SK-N-SH (cell line): Measurements from ENCODE around the gene PPIF. TPM values are rescaled to one million over a fixed set of nuclear protein-coding genes. Genes with fewer than 3 reads are reported as not detected.

Experiments
- CTCF ChIA-PET: fragments of 300-600, 350-600 bp; formaldehyde crosslinking; extraction: SDS; loops from one replicate; lab custom pipeline; 2021; lab: Yijun Ruan, JAX
- POLR2A ChIA-PET: fragments of 350-600 bp; sonication (Branson Sonifier 250); formaldehyde crosslinking; extraction: SDS; loops from one replicate; lab custom pipeline; 2020; ENCODE audit warnings: antibody characterized with exemption, inconsistent platforms; lab: Yijun Ruan, JAX
- DNase-seq: peaks from one replicate; pipeline ENCODE4 v3.0.0; 2012
- H2AFZ ChIP-seq: fragments of 200-600 bp; sonication (generic); 2 replicates; pipeline ENCODE4 v1.8.1; 2016; ENCODE audit warnings: antibody characterized with exemption, mild to moderate bottlenecking, low read depth
- H3F3A ChIP-seq: fragments of 200-600 bp; sonication (generic); replicated peaks from 2 replicates; pipeline ENCODE3; 2016; ENCODE audit warnings: antibody characterized with exemption, mild to moderate bottlenecking; ENCODE audit not compliant: insufficient read depth
- H3K27ac ChIP-seq, 2 experiments: fragments of 200-500 bp in 1 of 2; fragments of 200-600 bp in 1 of 2; sonication (Bioruptor generic) in 1 of 2; sonication (generic), shearing (Covaris generic) in 1 of 2; 2 replicates each; pipeline versions ENCODE4 v1.5.1 to v1.6.1; 2014 to 2016; ENCODE audit warnings: low read depth in 2 of 2, inconsistent platforms in 1 of 2, low read length in 1 of 2, mild to moderate bottlenecking in 1 of 2, mixed read lengths in 1 of 2
- H3K27me3 ChIP-seq: fragments of 200-600 bp; sonication (generic), shearing (Covaris generic); 2 replicates; pipeline ENCODE4 v1.6.1; 2016; ENCODE audit warnings: mixed run types; ENCODE audit not compliant: insufficient read depth
- H3K36me3 ChIP-seq, 2 experiments: fragments of 200-500 bp in 1 of 2; fragments of 200-600 bp in 1 of 2; sonication (Bioruptor generic) in 1 of 2; sonication (generic) in 1 of 2; replicated peaks in 1 of 2; 2 replicates each; pipeline versions ENCODE3 to v1.5.1; 2014 to 2016; ENCODE audit warnings: low read length in 1 of 2, mild to moderate bottlenecking in 1 of 2; ENCODE audit not compliant: insufficient read depth in 2 of 2, control insufficient read depth in 1 of 2
- H3K4me1 ChIP-seq, 2 experiments: fragments of 200-500 bp in 1 of 2; fragments of 200-600 bp in 1 of 2; sonication (Bioruptor generic) in 1 of 2; sonication (generic), shearing (Covaris generic) in 1 of 2; 2 replicates each; pipeline versions ENCODE4 v1.5.1 to v1.6.1; 2014 to 2016; ENCODE audit warnings: low read depth in 1 of 2, low read length in 1 of 2, mixed run types in 1 of 2; ENCODE audit not compliant: insufficient read depth in 2 of 2, control insufficient read depth in 1 of 2
- H3K4me2 ChIP-seq: fragments of 200-600 bp; sonication (generic), shearing (Covaris generic); 2 replicates; pipeline ENCODE4 v1.6.1; 2017; ENCODE audit warnings: mixed run types
- H3K4me3 ChIP-seq, 2 experiments: fragments of 200-500 bp in 1 of 2; fragments of 200-600 bp in 1 of 2; sonication (Bioruptor generic) in 1 of 2; sonication (generic), shearing (Covaris generic) in 1 of 2; 2 replicates each; pipeline versions ENCODE4 v1.5.1 to v1.8.1; 2014 to 2016; ENCODE audit warnings: low read depth in 2 of 2, inconsistent platforms in 1 of 2, low read length in 1 of 2, mild to moderate bottlenecking in 1 of 2, mixed read lengths in 1 of 2, moderate library complexity in 1 of 2
- H3K79me2 ChIP-seq: fragments of 200-600 bp; sonication (generic); 2 replicates; pipeline ENCODE4 v1.8.1; 2017; ENCODE audit warnings: mild to moderate bottlenecking; ENCODE audit not compliant: insufficient read depth
- H3K9ac ChIP-seq: fragments of 200-600 bp; sonication (generic); 2 replicates; pipeline ENCODE4 v1.6.1; 2017; ENCODE audit warnings: mixed run types
- H3K9me2 ChIP-seq: fragments of 200-600 bp; sonication (generic); 2 replicates; pipeline ENCODE4 v1.6.1; 2017; ENCODE audit warnings: mixed run types
- H3K9me3 ChIP-seq: fragments of 200-600 bp; sonication (generic); 2 replicates; pipeline ENCODE4 v1.6.1; 2017; ENCODE audit warnings: mixed run types, mild to moderate bottlenecking, moderate library complexity
- H4K20me1 ChIP-seq: fragments of 200-600 bp; sonication (generic); 2 replicates; pipeline ENCODE4 v1.6.1; 2017; ENCODE audit warnings: mild to moderate bottlenecking, mixed run types; ENCODE audit not compliant: insufficient read depth
- CHD2 ChIP-seq: fragments of 150-350 bp; IDR thresholded peaks from 2 replicates; pipeline ENCODE4 v1.6.1; 2018; ENCODE audit warnings: low read length; ENCODE audit not compliant: partially characterized antibody
- CTCF ChIP-seq: fragments of 200-600 bp; sonication (generic); IDR thresholded peaks from 2 replicates; pipeline ENCODE4 v1.6.1; 2017; ENCODE audit warnings: antibody characterized with exemption, mild to moderate bottlenecking, moderate library complexity
- EP300 ChIP-seq, 2 experiments: IDR thresholded peaks; 2 replicates each; pipeline versions ENCODE4 v1.4.0 to v1.6.1; 2012; ENCODE audit warnings: borderline replicate concordance in 1 of 2, low read depth in 1 of 2, low read length in 1 of 2
- EZH2phosphoT487 ChIP-seq: fragments of 200-600 bp; sonication (generic); IDR thresholded peaks from 2 replicates; pipeline ENCODE4 v1.6.1; 2017; ENCODE audit warnings: low read depth, mixed run types, mild to moderate bottlenecking, antibody characterized with exemption, moderate library complexity, borderline replicate concordance
- FOSL2 ChIP-seq: IDR thresholded peaks from 2 replicates; pipeline ENCODE4 v1.4.0; 2012; ENCODE audit warnings: low read depth, mild to moderate bottlenecking, moderate library complexity, borderline replicate concordance
- FOXJ3 ChIP-seq: sonication (generic); formaldehyde crosslinking; IDR thresholded peaks from 2 replicates; pipeline ENCODE4 v1.5.1; 2020; ENCODE audit warnings: mild to moderate bottlenecking, missing genetic modification reagents
- FOXM1 ChIP-seq: IDR thresholded peaks from 2 replicates; pipeline ENCODE4 v1.4.0; 2012; ENCODE audit warnings: low read depth, mild to moderate bottlenecking
- GABPA ChIP-seq: IDR thresholded peaks from 2 replicates; pipeline ENCODE4 v1.4.0; 2012; ENCODE audit warnings: low read depth, mild to moderate bottlenecking
- GATA2 ChIP-seq: sonication (generic); formaldehyde crosslinking; IDR thresholded peaks from 2 replicates; pipeline ENCODE4 v1.5.0; 2020; ENCODE audit warnings: mild to moderate bottlenecking, missing genetic modification reagents
- IRF3 ChIP-seq: fragments of 150-350 bp; IDR thresholded peaks from 2 replicates; pipeline ENCODE4 v1.6.1; 2016; ENCODE audit warnings: mild to moderate bottlenecking, low read depth, low read length
- JUND ChIP-seq: IDR thresholded peaks from 2 replicates; pipeline ENCODE4 v1.4.0; 2012
- MAX ChIP-seq: IDR thresholded peaks from 2 replicates; pipeline ENCODE4 v1.4.0; 2012; ENCODE audit warnings: low read depth
- MXI1 ChIP-seq: IDR thresholded peaks from 2 replicates; pipeline ENCODE4 v1.6.1; 2012; ENCODE audit warnings: mild to moderate bottlenecking, low read depth, low read length, improper control_type of control experiment
- NFIC ChIP-seq: IDR thresholded peaks from 2 replicates; pipeline ENCODE4 v1.4.0; 2012; ENCODE audit warnings: borderline replicate concordance
- PBX3 ChIP-seq: IDR thresholded peaks from 2 replicates; pipeline ENCODE4; 2012
- POLR2AphosphoS5 ChIP-seq: IDR thresholded peaks from 2 replicates; pipeline ENCODE4 v1.6.1; 2012; ENCODE audit warnings: low read depth, low read length
- RCOR1 ChIP-seq: fragments of 150-350 bp; IDR thresholded peaks from 2 replicates; pipeline ENCODE4 v1.6.1; 2017; ENCODE audit warnings: antibody characterized with exemption, low read length
- RFX5 ChIP-seq: IDR thresholded peaks from 2 replicates; pipeline ENCODE4 v1.6.1; 2012; ENCODE audit warnings: mild to moderate bottlenecking, improper control_type of control experiment, low read length
- RXRA ChIP-seq: IDR thresholded peaks from 2 replicates; pipeline ENCODE4 v1.4.0; 2012; ENCODE audit warnings: low read depth, mild to moderate bottlenecking, borderline replicate concordance
- SIN3A ChIP-seq: IDR thresholded peaks from 2 replicates; pipeline ENCODE4 v1.6.1; 2012; ENCODE audit warnings: low read depth, mild to moderate bottlenecking, low read length, moderate library complexity, borderline replicate concordance
- SMC3 ChIP-seq: IDR thresholded peaks from 2 replicates; pipeline ENCODE4 v1.6.1; 2012; ENCODE audit warnings: low read depth, low read length, improper control_type of control experiment
- USF1 ChIP-seq: IDR thresholded peaks from 2 replicates; pipeline ENCODE4 v1.4.0; 2012; ENCODE audit warnings: low read depth, borderline replicate concordance
- USF2 ChIP-seq: fragments of 150-350 bp; IDR thresholded peaks from 2 replicates; pipeline ENCODE4 v1.6.1; 2017; ENCODE audit warnings: antibody characterized with exemption, low read length, low read depth, borderline replicate concordance
- YY1 ChIP-seq: IDR thresholded peaks from 2 replicates; pipeline ENCODE4 v1.4.0; 2012; ENCODE audit warnings: low read depth, mild to moderate bottlenecking
- ZBTB33 ChIP-seq: IDR thresholded peaks from 2 replicates; pipeline ENCODE4 v1.4.0; 2012; ENCODE audit warnings: low read depth, borderline replicate concordance
- WGBS: methylation state at CpG from one replicate; pipeline ENCODE4 v1.1.6; 2017; ENCODE audit warnings: low lambda C conversion rate; 5-methylcytosine and 5-hydroxymethylcytosine counted together
- polyA plus RNA-seq, 3 experiments: library from polyadenylated mRNA; depleted of rRNA; stranded (reverse); fragments of >200 nt; gene quantifications; 2 replicates each; pipeline ENCODE4 v1.2.3, GENCODE V29; 2012

The PPIF gene
- polyA plus RNA-seq, 1 of the 3 experiments (the other 2 are of a cell fraction) = 85.9 TPM

- Histone ChIP-seq H3K36me3 (peaks cover 0 to 3% of the 10 kb centered on the region in 2 experiments), H3K9me3 (no peaks in the 10 kb centered on the region), H2AFZ (no peak overlapping the region), H3K27me3 (no peaks in the 10 kb centered on the region), H3K27ac (peak overlapping the region in 1 of 2 experiments; percentile 45; a peak in 2 of 4 replicates), H3K4me3 (no peak overlapping the region), H3F3A (peaks cover 39% of the 10 kb centered on the region), H3K4me1 (peaks cover 35 to 43% of the 10 kb centered on the region in 2 experiments; a peak in 3 of 4 replicates), H3K79me2 (no peaks in the 10 kb centered on the region), H3K9ac (no peak overlapping the region), H3K9me2 (no peaks in the 10 kb centered on the region), H4K20me1 (no peaks in the 10 kb centered on the region), H3K4me2 (no peak overlapping the region)
- ChIA-PET CTCF (interaction anchor here (1.2 kb wide), 1 partner anchor 12 kb away, joined by 4 read pairs; no protein-coding TSS in a partner anchor), POLR2A (no interaction called here)
- 65% methylated on average over 7 of the region's 7 CpGs for WGBS
- no peak for DNase-seq
- TF ChIP-seq IRF3 = no peak
- no peak for TF ChIP-seq RFX5
- TF ChIP-seq RCOR1 = no peak
- TF ChIP-seq CHD2 = no peak
- TF ChIP-seq FOXM1 = no peak
- peak in 1 of 2 experiments; percentile 43; a peak in 1 of 4 replicates for TF ChIP-seq EP300 (IDR thresholded peaks at IDR 0.05; ENCODE audit: borderline replicate concordance in 1 of 2, low read depth in 1 of 2, low read length in 1 of 2)
- no peak for TF ChIP-seq GABPA
- TF ChIP-seq NFIC = peak; percentile 33; the same call in 1 of the 2 replicates
- no peak for TF ChIP-seq FOXJ3 (CRISPR knock-in tag)
- TF ChIP-seq USF1 = no peak
- TF ChIP-seq RXRA = no peak
- no peak for TF ChIP-seq USF2
- no peak; the same call in 1 of the 2 replicates for TF ChIP-seq JUND
- peak; percentile 63 for TF ChIP-seq MAX
- no peak for TF ChIP-seq ZBTB33
- TF ChIP-seq SMC3 = no peak
- TF ChIP-seq MXI1 = no peak
- no peak for TF ChIP-seq YY1
- TF ChIP-seq GATA2 (CRISPR knock-in tag) = no peak
- peak; percentile 18; the same call in 1 of the 2 replicates for TF ChIP-seq POLR2AphosphoS5
- TF ChIP-seq SIN3A = no peak
- TF ChIP-seq FOSL2 = peak; percentile 77
- TF ChIP-seq EZH2phosphoT487 = no peak
- no peak; the same call in 1 of the 2 replicates for TF ChIP-seq PBX3
- no peak for TF ChIP-seq CTCF
Observed at GRCh38 chr10:79320820-79321493, 26.3 kb upstream of the PPIF start.
